Ishikawa (cell line): ENCODE results near the gene UBC.

ENCODE experiments used
- CEBPB ChIP-seq: IDR thresholded peaks from 2 replicates; pipeline ENCODE4 v1.6.1; 2012
- CREB1 ChIP-seq: IDR thresholded peaks from 2 replicates; pipeline ENCODE4 v1.6.1; 2012; ENCODE audit warnings: low read depth
- EGR1 ChIP-seq: IDR thresholded peaks from 2 replicates; pipeline ENCODE4 v1.6.1; 2012
- EP300 ChIP-seq: IDR thresholded peaks from 2 replicates; pipeline ENCODE4 v1.6.1; 2012; ENCODE audit warnings: borderline replicate concordance
- FOXM1 ChIP-seq: IDR thresholded peaks from 2 replicates; pipeline ENCODE4 v1.6.1; 2012; ENCODE audit warnings: low read depth, borderline replicate concordance
- NFIC ChIP-seq: IDR thresholded peaks from 2 replicates; pipeline ENCODE4 v1.6.1; 2012
- RAD21 ChIP-seq: IDR thresholded peaks from 2 replicates; pipeline ENCODE4 v1.6.1; 2012; ENCODE audit warnings: low read depth
- TAF1 ChIP-seq: IDR thresholded peaks from 2 replicates; pipeline ENCODE4 v1.6.1; 2012; ENCODE audit warnings: low read depth, mild to moderate bottlenecking
- TCF12 ChIP-seq: IDR thresholded peaks from 2 replicates; pipeline ENCODE4 v1.6.1; 2012; ENCODE audit warnings: low read depth
- TEAD4 ChIP-seq: IDR thresholded peaks from 2 replicates; pipeline ENCODE4 v1.6.1; 2012
- YY1 ChIP-seq: IDR thresholded peaks from 2 replicates; pipeline ENCODE4 v1.6.1; 2012; ENCODE audit warnings: low read depth
- ZBTB7A ChIP-seq: IDR thresholded peaks from 2 replicates; pipeline ENCODE4 v1.6.1; 2012; ENCODE audit warnings: low read depth
- TF ChIP-seq, protein P1 (sequence below): IDR thresholded peaks from 2 replicates; pipeline ENCODE4 v1.6.1; 2012; ENCODE audit warnings: low read depth, mild to moderate bottlenecking
- TF ChIP-seq, protein P2 (sequence below): IDR thresholded peaks from 2 replicates; pipeline ENCODE4 v1.6.1; 2012
- TF ChIP-seq, protein P3 (sequence below): IDR thresholded peaks from 2 replicates; pipeline ENCODE4 v1.6.1; 2012

UBC gene

DNA sequence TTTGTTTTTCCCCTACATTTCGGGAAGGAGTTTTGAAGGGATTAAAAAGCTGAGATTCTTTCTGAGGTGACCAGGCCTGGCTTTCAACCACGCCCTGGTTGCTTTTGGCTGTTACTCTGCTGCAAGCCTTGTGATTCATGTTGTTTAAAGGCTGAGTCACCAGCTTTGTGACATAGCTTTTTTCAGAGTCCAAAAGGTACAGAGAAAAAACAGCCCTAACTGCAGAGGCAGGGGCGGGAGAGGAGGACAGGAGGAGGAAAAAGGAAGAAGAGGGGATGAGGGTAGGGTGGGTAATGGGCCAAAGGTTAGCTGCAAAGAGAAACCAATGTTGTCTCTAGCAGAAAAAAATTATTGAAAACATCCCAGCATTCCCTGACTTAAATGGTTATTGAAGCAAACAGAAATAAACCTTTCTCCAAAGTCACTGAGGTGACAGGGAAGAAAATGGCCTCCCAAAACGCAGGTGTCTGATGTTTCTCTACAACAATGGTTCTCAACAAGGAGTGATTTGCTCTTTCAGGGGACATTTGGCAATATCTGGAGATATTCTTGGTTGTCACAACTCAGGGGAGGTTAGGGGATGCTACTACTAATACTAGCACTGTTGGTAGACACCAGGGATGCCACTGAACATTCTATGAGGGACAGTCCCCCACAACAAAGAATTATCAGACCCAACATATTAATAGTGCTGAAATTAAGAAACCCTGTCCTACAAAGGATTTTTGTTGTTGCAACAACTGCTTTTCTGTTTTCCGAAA lies 2.1 kb upstream of the UBC start:
- TF ChIP-seq TEAD4 = 0 out of 2 replicates have a peak, but pooled peaks have one; percentile 38
- TF ChIP-seq, protein P1, sequence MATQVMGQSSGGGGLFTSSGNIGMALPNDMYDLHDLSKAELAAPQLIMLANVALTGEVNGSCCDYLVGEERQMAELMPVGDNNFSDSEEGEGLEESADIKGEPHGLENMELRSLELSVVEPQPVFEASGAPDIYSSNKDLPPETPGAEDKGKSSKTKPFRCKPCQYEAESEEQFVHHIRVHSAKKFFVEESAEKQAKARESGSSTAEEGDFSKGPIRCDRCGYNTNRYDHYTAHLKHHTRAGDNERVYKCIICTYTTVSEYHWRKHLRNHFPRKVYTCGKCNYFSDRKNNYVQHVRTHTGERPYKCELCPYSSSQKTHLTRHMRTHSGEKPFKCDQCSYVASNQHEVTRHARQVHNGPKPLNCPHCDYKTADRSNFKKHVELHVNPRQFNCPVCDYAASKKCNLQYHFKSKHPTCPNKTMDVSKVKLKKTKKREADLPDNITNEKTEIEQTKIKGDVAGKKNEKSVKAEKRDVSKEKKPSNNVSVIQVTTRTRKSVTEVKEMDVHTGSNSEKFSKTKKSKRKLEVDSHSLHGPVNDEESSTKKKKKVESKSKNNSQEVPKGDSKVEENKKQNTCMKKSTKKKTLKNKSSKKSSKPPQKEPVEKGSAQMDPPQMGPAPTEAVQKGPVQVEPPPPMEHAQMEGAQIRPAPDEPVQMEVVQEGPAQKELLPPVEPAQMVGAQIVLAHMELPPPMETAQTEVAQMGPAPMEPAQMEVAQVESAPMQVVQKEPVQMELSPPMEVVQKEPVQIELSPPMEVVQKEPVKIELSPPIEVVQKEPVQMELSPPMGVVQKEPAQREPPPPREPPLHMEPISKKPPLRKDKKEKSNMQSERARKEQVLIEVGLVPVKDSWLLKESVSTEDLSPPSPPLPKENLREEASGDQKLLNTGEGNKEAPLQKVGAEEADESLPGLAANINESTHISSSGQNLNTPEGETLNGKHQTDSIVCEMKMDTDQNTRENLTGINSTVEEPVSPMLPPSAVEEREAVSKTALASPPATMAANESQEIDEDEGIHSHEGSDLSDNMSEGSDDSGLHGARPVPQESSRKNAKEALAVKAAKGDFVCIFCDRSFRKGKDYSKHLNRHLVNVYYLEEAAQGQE = no peak
- TF ChIP-seq TAF1 = no peak; the same call in 1 of the 2 replicates
- peak; percentile 64; the same call in 1 of the 2 replicates for TF ChIP-seq TCF12
- peak; percentile 56 for TF ChIP-seq EP300
- no peak for TF ChIP-seq YY1
- peak; percentile 62; the same call in 1 of the 2 replicates for TF ChIP-seq FOXM1
- TF ChIP-seq NFIC = peak; percentile 36
- TF ChIP-seq, protein P2, sequence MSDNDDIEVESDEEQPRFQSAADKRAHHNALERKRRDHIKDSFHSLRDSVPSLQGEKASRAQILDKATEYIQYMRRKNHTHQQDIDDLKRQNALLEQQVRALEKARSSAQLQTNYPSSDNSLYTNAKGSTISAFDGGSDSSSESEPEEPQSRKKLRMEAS = peak; percentile 52; the same call in 1 of the 2 replicates
- 0 out of 2 replicates have a peak, but pooled peaks have one; percentile 41 for TF ChIP-seq CEBPB

DNA sequence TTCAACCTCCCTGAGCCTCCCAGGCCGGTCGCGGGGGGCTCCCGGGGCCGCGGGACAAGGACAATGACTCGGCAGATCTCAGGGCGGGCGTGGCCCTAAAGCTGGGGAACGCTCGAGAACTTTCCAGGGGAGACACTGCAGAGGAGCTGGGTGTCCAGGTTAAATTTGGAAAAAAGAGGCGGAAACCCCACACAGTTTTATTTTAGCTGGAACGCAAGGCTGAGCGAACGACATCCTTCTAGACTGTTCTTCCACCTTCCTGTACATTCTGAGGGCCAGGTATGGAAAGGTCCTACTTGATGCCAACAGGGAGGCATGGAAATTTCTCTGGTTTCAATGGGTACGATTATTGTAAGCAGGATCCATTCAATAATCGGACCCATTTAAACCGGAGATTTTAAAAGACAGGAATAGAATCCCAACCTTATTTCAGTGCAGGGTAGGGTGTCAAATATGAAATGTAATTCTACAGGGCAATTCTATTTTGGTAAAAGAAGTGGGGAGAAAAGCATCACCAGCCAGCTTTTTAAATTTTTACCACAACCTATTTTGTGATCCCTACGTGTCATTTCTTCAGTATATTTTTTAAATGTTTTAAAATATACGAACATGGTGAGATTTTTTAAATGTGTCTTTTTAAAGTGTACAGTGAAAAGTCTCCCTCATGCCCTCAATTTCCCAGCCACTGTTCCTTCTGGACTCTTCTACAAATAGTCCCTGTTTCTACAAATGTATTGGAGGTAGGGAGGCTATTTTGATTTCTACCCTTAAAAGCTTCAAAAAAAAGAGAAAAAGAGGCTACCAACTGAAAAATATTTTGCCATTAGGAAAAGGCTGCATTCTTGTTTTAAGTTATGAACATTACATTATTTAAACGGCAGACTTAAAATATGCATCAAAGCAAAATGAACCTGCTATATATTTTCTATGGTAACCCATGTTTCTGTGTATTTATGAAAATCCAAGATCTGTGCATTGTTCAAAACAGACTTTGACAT lies 1.1 kb upstream of the UBC start:
- TF ChIP-seq TAF1 (no peak), ZBTB7A (0 out of 2 replicates have a peak, but pooled peaks have one; percentile 53)
- TF ChIP-seq, protein P2 = peak; percentile 28; the same call in 1 of the 2 replicates

DNA sequence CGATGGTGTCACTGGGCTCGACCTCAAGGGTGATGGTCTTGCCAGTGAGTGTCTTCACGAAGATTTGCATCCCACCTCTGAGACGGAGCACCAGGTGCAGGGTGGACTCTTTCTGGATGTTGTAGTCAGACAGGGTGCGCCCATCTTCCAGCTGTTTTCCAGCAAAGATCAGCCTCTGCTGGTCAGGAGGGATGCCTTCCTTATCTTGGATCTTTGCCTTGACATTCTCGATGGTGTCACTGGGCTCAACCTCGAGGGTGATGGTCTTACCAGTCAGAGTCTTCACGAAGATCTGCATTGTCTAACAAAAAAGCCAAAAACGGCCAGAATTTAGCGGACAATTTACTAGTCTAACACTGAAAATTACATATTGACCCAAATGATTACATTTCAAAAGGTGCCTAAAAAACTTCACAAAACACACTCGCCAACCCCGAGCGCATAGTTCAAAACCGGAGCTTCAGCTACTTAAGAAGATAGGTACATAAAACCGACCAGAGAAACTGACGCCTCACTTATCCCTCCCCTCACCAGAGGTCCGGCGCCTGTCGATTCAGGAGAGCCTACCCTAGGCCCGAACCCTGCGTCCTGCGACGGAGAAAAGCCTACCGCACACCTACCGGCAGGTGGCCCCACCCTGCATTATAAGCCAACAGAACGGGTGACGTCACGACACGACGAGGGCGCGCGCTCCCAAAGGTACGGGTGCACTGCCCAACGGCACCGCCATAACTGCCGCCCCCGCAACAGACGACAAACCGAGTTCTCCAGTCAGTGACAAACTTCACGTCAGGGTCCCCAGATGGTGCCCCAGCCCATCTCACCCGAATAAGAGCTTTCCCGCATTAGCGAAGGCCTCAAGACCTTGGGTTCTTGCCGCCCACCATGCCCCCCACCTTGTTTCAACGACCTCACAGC lies 717 bp downstream of the UBC start:
- TF ChIP-seq, protein P2 = no peak
- TF ChIP-seq EGR1 (peak; percentile 88), TAF1 (no peak), CEBPB (no peak), CREB1 (peak; percentile 62; the same call in 1 of the 2 replicates), RAD21 (no peak; the same call in 1 of the 2 replicates)
- TF ChIP-seq, protein P1 = no peak

DNA sequence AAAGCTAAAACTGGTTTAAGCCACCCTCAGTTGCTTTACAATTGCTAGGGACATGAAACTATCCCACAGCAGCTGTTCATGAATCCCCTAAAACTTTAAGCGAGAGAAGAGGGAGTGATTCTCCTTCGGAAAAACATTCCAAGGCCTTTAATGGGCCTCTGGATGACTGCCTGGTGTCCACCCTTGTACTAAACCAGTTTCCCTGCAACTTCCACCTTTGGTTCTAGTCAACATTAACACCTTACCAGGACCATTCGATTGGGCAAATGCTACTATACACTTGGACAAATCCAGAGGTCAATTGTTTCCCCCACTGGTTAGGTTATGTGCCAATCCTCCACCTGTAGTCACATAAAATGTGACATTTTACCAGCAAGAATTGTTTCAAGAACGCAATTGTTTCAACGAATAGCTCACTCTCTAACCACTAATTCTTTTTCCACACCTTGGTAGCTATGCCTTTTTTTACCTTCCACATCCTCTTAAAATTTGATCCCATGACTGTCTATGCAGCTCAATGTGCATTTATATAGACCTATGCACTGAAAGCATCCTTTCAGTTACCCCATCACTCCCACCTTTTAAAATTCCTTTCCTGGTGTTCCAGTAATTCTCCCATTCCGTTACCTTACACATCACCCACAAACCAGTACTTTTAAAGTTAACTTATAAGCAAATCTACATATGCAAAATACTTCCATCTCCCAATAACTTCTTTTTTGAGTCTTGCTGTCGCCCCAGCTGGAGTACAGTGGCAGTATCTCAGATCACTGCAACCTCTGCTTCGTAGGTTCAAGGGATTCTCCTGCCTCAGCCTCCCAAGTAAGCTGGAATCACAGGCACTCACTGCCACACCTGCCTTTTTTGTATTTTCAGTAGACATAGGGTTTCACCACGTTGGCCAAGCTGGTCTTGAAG lies 3.6 kb downstream of the UBC start:
- TF ChIP-seq CREB1 = no peak
- no peak for TF ChIP-seq YY1
- TF ChIP-seq, protein P2 = no peak
- TF ChIP-seq TEAD4 = no peak
- no peak for TF ChIP-seq CEBPB
- TF ChIP-seq TCF12 = no peak
- TF ChIP-seq NFIC = no peak
- no peak for TF ChIP-seq EGR1
- no peak for TF ChIP-seq ZBTB7A
- TF ChIP-seq, protein P1 = no peak
- TF ChIP-seq, protein P3, sequence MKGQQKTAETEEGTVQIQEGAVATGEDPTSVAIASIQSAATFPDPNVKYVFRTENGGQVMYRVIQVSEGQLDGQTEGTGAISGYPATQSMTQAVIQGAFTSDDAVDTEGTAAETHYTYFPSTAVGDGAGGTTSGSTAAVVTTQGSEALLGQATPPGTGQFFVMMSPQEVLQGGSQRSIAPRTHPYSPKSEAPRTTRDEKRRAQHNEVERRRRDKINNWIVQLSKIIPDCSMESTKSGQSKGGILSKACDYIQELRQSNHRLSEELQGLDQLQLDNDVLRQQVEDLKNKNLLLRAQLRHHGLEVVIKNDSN = no peak
- TF ChIP-seq TAF1 = no peak
- no peak for TF ChIP-seq RAD21
- no peak for TF ChIP-seq FOXM1
- no peak for TF ChIP-seq EP300
